Measurements from ENCODE around the gene HOXB5.

Gene HOXB5

GRCh38 chr17:48579760-48580554 is 13.6 kb downstream of the HOXB5 start:
- no peak overlapping the region for H3K27ac ChIP-seq
- TF ChIP-seq CTCF (conservative IDR thresholded peaks at IDR 0.05; ENCODE audit: low read depth) = no peak
- CTCF ChIA-PET = no interaction called here
- POLR2A ChIA-PET (ENCODE audit: low non-redundant PET) = no interaction called here
- DNase-seq (ENCODE audit: low spot score) = no peak

GRCh38 chr17:48579471-48579759 is 14.2 kb downstream of the HOXB5 start:
- ChIA-PET CTCF (interaction anchor here (0.6 kb wide), 1 partner anchor 7 kb away, joined by 7 read pairs; no protein-coding TSS in a partner anchor), POLR2A (ENCODE audit: low non-redundant PET) (no interaction called here)
- TF ChIP-seq CTCF (conservative IDR thresholded peaks at IDR 0.05; ENCODE audit: low read depth) = no peak
- H3K27ac ChIP-seq = no peak overlapping the region
- no peak for DNase-seq (ENCODE audit: low spot score)

GRCh38 chr17:48578616-48579470 is 14.7 kb downstream of the HOXB5 start:
- H3K27ac ChIP-seq = peak overlapping the region; percentile 74
- DNase-seq (ENCODE audit: low spot score) = no peak
- ChIA-PET POLR2A (ENCODE audit: low non-redundant PET) (no interaction called here), CTCF (interaction anchor here (0.6 kb wide), 1 partner anchor 8 kb away, joined by 7 read pairs; no protein-coding TSS in a partner anchor)
- TF ChIP-seq CTCF (conservative IDR thresholded peaks at IDR 0.05; ENCODE audit: low read depth) = no peak

- no peak for TF ChIP-seq CTCF (conservative IDR thresholded peaks at IDR 0.05; ENCODE audit: low read depth)
- ChIA-PET POLR2A (ENCODE audit: low non-redundant PET) (no interaction called here), CTCF (interaction anchor here (0.6 kb wide), 1 partner anchor 86 kb away, joined by 3 read pairs; no protein-coding TSS in a partner anchor)
- DNase-seq (ENCODE audit: low spot score) = peak; percentile 71
- peak within 1 kb of the TSS; percentile 74 for H3K27ac ChIP-seq
Measured at GRCh38 chr17:48577946-48578615, 15.5 kb downstream of the HOXB5 start, which contains the start of gene HOXB4. HOXB4 (minus strand) TSS chr17:48578350; CDS start chr17:48578319, 31 bp downstream.

GRCh38 chr17:48577330-48577945 is 16.1 kb downstream of the HOXB5 start:
- POLR2A ChIA-PET (ENCODE audit: low non-redundant PET) = no interaction called here
- peak overlapping the region; percentile 74 for H3K27ac ChIP-seq
- CTCF ChIA-PET = interaction anchor here (0.6 to 0.7 kb wide), 2 partner anchors 85 to 178 kb away, joined by 3 read pairs; no protein-coding TSS in a partner anchor
- no peak for DNase-seq (ENCODE audit: low spot score)
- no peak for TF ChIP-seq CTCF (conservative IDR thresholded peaks at IDR 0.05; ENCODE audit: low read depth)

Measured in RWPE1 (cell line).